GM23248 (cell line): ENCODE measurements around the gene KCNMA1. TPM values are rescaled to one million over a fixed set of nuclear protein-coding genes. Genes with fewer than 3 reads are reported as not detected.

ENCODE experiments used
- DNase-seq: peaks from one replicate; pipeline ENCODE4 v3.0.0-alpha.2; 2015
- H2AFZ ChIP-seq: fragments of 200-600 bp; sonication (generic); 2 replicates; pipeline ENCODE4 v1.6.1; 2016; ENCODE audit warnings: antibody characterized with exemption
- H3F3A ChIP-seq: fragments of 200-600 bp; sonication (generic); 2 replicates; pipeline ENCODE4 v1.6.1; 2016; ENCODE audit warnings: mild to moderate bottlenecking, antibody characterized with exemption, mixed run types; ENCODE audit not compliant: insufficient read depth
- H3K27ac ChIP-seq: fragments of 200-600 bp; sonication (generic); 2 replicates; pipeline ENCODE4 v1.5.1; 2016; ENCODE audit warnings: mild to moderate bottlenecking
- H3K27me3 ChIP-seq: fragments of 200-600 bp; sonication (generic); replicated peaks from 2 replicates; pipeline ENCODE4 v1.6.1; 2016; ENCODE audit warnings: mild to moderate bottlenecking; ENCODE audit not compliant: insufficient read depth
- H3K36me3 ChIP-seq: fragments of 200-600 bp; sonication (generic); 2 replicates; pipeline ENCODE4 v1.6.1; 2016; ENCODE audit warnings: low read depth, mild to moderate bottlenecking
- H3K4me1 ChIP-seq: fragments of 200-600 bp; sonication (generic); 2 replicates; pipeline ENCODE4 v1.6.1; 2016; ENCODE audit warnings: mild to moderate bottlenecking; ENCODE audit not compliant: insufficient read depth
- H3K4me2 ChIP-seq: fragments of 200-600 bp; sonication (generic); one replicate; pipeline ENCODE4 v1.6.1; 2016; ENCODE audit warnings: mild to moderate bottlenecking; ENCODE audit not compliant: unreplicated experiment
- H3K4me3 ChIP-seq: fragments of 200-600 bp; sonication (generic); 2 replicates; pipeline ENCODE4 v1.5.1; 2016; ENCODE audit warnings: mild to moderate bottlenecking
- H3K79me2 ChIP-seq: fragments of 200-600 bp; sonication (generic); 2 replicates; pipeline ENCODE4 v1.6.1; 2016; ENCODE audit warnings: mild to moderate bottlenecking; ENCODE audit not compliant: insufficient read depth
- H3K9ac ChIP-seq: fragments of 200-600 bp; sonication (generic); 2 replicates; pipeline ENCODE4 v1.6.1; 2016; ENCODE audit warnings: mild to moderate bottlenecking
- H3K9me2 ChIP-seq: fragments of 200-600 bp; sonication (generic); 2 replicates; pipeline ENCODE4 v1.6.1; 2016; ENCODE audit warnings: mixed run types, mild to moderate bottlenecking, moderate library complexity; ENCODE audit not compliant: insufficient read depth
- H3K9me3 ChIP-seq: fragments of 200-600 bp; sonication (generic); one replicate; pipeline ENCODE4 v1.6.1; 2017; ENCODE audit warnings: low read depth
- H4K20me1 ChIP-seq: fragments of 200-600 bp; sonication (generic); 2 replicates; pipeline ENCODE4 v1.6.0; 2016; ENCODE audit not compliant: insufficient read depth
- EZH2 ChIP-seq: fragments of 200-600 bp; sonication (generic); IDR thresholded peaks from 2 replicates; pipeline ENCODE4 v1.6.1; 2018; ENCODE audit warnings: antibody characterized with exemption, mild to moderate bottlenecking; ENCODE audit not compliant: insufficient read depth, poor library complexity, severe bottlenecking
- EZH2phosphoT487 ChIP-seq: fragments of 200-600 bp; sonication (generic); IDR thresholded peaks from 2 replicates; pipeline ENCODE4 v1.6.1; 2018; ENCODE audit warnings: antibody characterized with exemption, moderate library complexity, mild to moderate bottlenecking, low read depth; ENCODE audit not compliant: insufficient read depth
- WGBS, 2 experiments: methylation state at CpG; one replicate each; pipeline ENCODE4 v1.1.6; 2015 to 2017; ENCODE audit warnings: low lambda C conversion rate in 2 of 2, low coverage in 1 of 2; ENCODE audit errors: missing lambda C conversion rate in 2 of 2; 5-methylcytosine and 5-hydroxymethylcytosine counted together
- in situ Hi-C: fragments of 300-500 bp; cut with MboI; formaldehyde crosslinking; loops from 2 replicates; pipeline ENCODE4 v1.15.0; 2020
- polyA plus RNA-seq: library from polyadenylated mRNA; unstranded; fragments of >200 nt; fragmentation: Nextera tagmentation; extraction: Ambion mirVana; gene quantifications from 2 replicates; pipeline ENCODE4 v1.2.1, GENCODE V29; 2016
- total RNA-seq: library from RNA; depleted of rRNA; stranded (reverse); fragments of >200 nt; shearing (Covaris generic); gene quantifications from 2 replicates; pipeline ENCODE4 v1.2.3, GENCODE V29; 2014

Gene KCNMA1
- total and polyA plus RNA-seq, 2 experiments from 2014 or later, result 14.2 to 25.1 TPM

DNA sequence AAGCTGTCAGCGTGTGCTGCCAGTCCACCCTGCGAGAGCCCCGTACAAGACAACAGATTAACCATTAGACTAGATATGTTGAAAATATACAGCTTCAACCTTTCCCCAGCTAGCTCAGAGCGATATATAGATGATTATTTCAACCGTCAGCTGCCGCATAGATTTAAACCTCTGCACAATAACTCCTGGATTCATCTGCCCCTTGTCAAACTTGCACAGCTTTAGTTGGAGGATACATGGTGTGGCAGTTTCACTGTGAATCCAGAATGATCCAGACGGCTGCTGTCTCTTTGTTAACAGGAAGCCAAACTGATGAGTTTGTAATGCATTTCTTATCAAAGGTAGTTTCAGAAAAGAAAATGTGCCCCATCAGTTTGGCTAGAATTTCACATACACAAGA lies 659.7 kb downstream of the KCNMA1 start:
- Histone ChIP-seq H3K4me2 (no peak overlapping the region), H3K9ac (no peak overlapping the region), H3K4me1 (peaks cover 29% of the 10 kb centered on the region), H3K27me3 (no peaks in the 10 kb centered on the region), H3F3A (peaks cover 31% of the 10 kb centered on the region), H4K20me1 (no peaks in the 10 kb centered on the region), H2AFZ (no peak overlapping the region), H3K9me2 (no peaks in the 10 kb centered on the region), H3K27ac (no peak overlapping the region), H3K79me2 (no peaks in the 10 kb centered on the region), H3K36me3 (no peaks in the 10 kb centered on the region), H3K4me3 (no peak overlapping the region), H3K9me3 (no peaks in the 10 kb centered on the region)
- in situ Hi-C loops, result loop anchor here (25.0 kb wide), 3 partner anchors 666 to 1591 kb away; no protein-coding TSS in a partner anchor
- TF ChIP-seq EZH2 (no peak), EZH2phosphoT487 (no peak)
- 96% methylated on average over 7 of the region's 7 CpGs for WGBS, 2 experiments
- no peak for DNase-seq

- H3K9ac ChIP-seq, result no peak overlapping the region
- H3K4me2 ChIP-seq, result no peak overlapping the region
- H3K4me1 ChIP-seq, result peaks cover 31% of the 10 kb centered on the region
- H3K9me2 ChIP-seq, result no peaks in the 10 kb centered on the region
- H3F3A ChIP-seq, result peaks cover 32% of the 10 kb centered on the region
- TF ChIP-seq EZH2 (no peak), EZH2phosphoT487 (no peak)
- H3K9me3 ChIP-seq, result no peaks in the 10 kb centered on the region
- no peaks in the 10 kb centered on the region for H3K36me3 ChIP-seq
- no peak overlapping the region for H3K27ac ChIP-seq
- DNase-seq, result no peak
- H4K20me1 ChIP-seq, result no peaks in the 10 kb centered on the region
- H2AFZ ChIP-seq, result no peak overlapping the region
- in situ Hi-C loops, result loop anchor here (25.0 kb wide), 3 partner anchors 665 to 1590 kb away; no protein-coding TSS in a partner anchor
- 93 to 95% methylated on average over 3 of the region's 3 CpGs for WGBS, 2 experiments
- H3K79me2 ChIP-seq, result no peaks in the 10 kb centered on the region
- no peak overlapping the region for H3K4me3 ChIP-seq
- no peaks in the 10 kb centered on the region for H3K27me3 ChIP-seq
Observed at GRCh38 chr10:76977046-76977445, 660.6 kb downstream of the KCNMA1 start.

- H3K4me2 ChIP-seq, result no peak overlapping the region
- H3K27ac ChIP-seq, result no peak overlapping the region
- H3K9me3 ChIP-seq, result no peaks in the 10 kb centered on the region
- in situ Hi-C loops, result loop anchor here (25.0 kb wide), 3 partner anchors 664 to 1589 kb away; no protein-coding TSS in a partner anchor
- H3K4me3 ChIP-seq, result no peak overlapping the region
- H3K9ac ChIP-seq, result no peak overlapping the region
- no peaks in the 10 kb centered on the region for H4K20me1 ChIP-seq
- peaks cover 31% of the 10 kb centered on the region for H3K4me1 ChIP-seq
- TF ChIP-seq EZH2phosphoT487, result no peak
- no peak for TF ChIP-seq EZH2
- DNase-seq, result no peak
- H3F3A ChIP-seq, result peaks cover 32% of the 10 kb centered on the region
- no peaks in the 10 kb centered on the region for H3K27me3 ChIP-seq
- 96% methylated on average over 1 of the region's 1 CpG for WGBS, 2 experiments
- H3K36me3 ChIP-seq, result no peaks in the 10 kb centered on the region
- no peaks in the 10 kb centered on the region for H3K9me2 ChIP-seq
- no peak overlapping the region for H2AFZ ChIP-seq
- H3K79me2 ChIP-seq, result no peaks in the 10 kb centered on the region
Observed at GRCh38 chr10:76976142-76976541, 661.5 kb downstream of the KCNMA1 start.

DNA sequence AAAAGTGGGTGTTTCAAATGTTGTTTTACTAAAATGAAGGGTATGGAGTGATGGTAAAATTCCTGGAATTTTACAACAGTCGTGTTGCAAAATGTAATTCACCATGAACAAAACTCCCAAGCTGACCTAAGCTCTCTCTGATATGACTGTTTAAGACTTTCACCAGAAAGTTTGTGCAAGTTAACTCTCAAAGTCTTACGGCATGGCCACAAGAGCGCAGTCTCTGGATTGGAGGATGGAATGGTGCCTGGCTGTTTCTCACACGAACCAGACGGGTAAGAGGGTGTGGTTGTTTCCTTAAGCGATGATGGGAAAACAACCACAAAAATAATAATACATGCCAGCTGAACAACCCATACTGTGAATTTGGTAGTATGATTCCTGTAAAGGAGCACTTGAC lies 662.5 kb downstream of the KCNMA1 start:
- H3K4me1 ChIP-seq, result peaks cover 31% of the 10 kb centered on the region

More for the DNA sequence above, 662.5 kb downstream of the KCNMA1 start:
- Histone ChIP-seq H4K20me1 (no peaks in the 10 kb centered on the region), H3K4me2 (peak overlapping the region; percentile 71), H3K36me3 (no peaks in the 10 kb centered on the region), H3K9me2 (no peaks in the 10 kb centered on the region), H3K9me3 (no peaks in the 10 kb centered on the region), H3K4me3 (peak overlapping the region; percentile 52), H3K9ac (peak overlapping the region; percentile 29; the same call in 1 of the 2 replicates), H2AFZ (peak overlapping the region; percentile 61), H3K27me3 (no peaks in the 10 kb centered on the region), H3K27ac (peak overlapping the region; percentile 30), H3K79me2 (no peaks in the 10 kb centered on the region), H3F3A (peaks cover 32% of the 10 kb centered on the region)
- in situ Hi-C loops, result loop anchor here (25.0 kb wide), 3 partner anchors 663 to 1588 kb away; no protein-coding TSS in a partner anchor
- peak; percentile 84 for DNase-seq
- TF ChIP-seq EZH2phosphoT487, result no peak
- no peak for TF ChIP-seq EZH2
- 9 to 17% methylated on average over 6 of the region's 6 CpGs for WGBS, 2 experiments
